WTC11 (cell line): Measurements from ENCODE around the gene SH3BGRL3. TPM values are rescaled to one million over a fixed set of nuclear protein-coding genes. Genes with fewer than 3 reads are reported as not detected.

Source experiments
- ATAC-seq: fragments of 200-7000 bp; cut with Tn5 transposase; 2 replicates; pipeline ENCODE4 v1.10.0; 2021; ENCODE audit warnings: mild to moderate bottlenecking, moderate library complexity
- CTCF ChIA-PET: fragments of 300-600 bp; sonication (Branson Sonifier 250); formaldehyde crosslinking; loops from one replicate; lab custom pipeline; 2021; ENCODE audit warnings: antibody characterized with exemption; lab: Charles Lee
- POLR2A ChIA-PET: fragments of 350-600 bp; sonication (Branson Sonifier 250); formaldehyde crosslinking; loops from one replicate; lab custom pipeline; 2021; ENCODE audit warnings: antibody characterized with exemption; lab: Charles Lee
- DNase-seq: peaks from one replicate; pipeline ENCODE4 v3.0.0; 2021; ENCODE audit warnings: low spot score
- H3K27ac Mint-ChIP-seq: 2 replicates; pipeline ENCODE4 v1.8.0; 2021; ENCODE audit warnings: mixed read lengths
- H3K27me3 Mint-ChIP-seq: 2 replicates; pipeline ENCODE4 v1.8.0; 2021; ENCODE audit warnings: low read depth, mild to moderate bottlenecking, moderate library complexity, mixed read lengths
- H3K36me3 Mint-ChIP-seq: 2 replicates; pipeline ENCODE4 v1.8.0; 2021; ENCODE audit warnings: mixed read lengths
- H3K4me1 Mint-ChIP-seq: 2 replicates; pipeline ENCODE4 v1.8.0; 2022; ENCODE audit warnings: mixed read lengths
- H3K4me3 Mint-ChIP-seq: 2 replicates; pipeline ENCODE4 v1.8.0; 2021; ENCODE audit warnings: mild to moderate bottlenecking, moderate library complexity, mixed read lengths
- H3K9me3 Mint-ChIP-seq: 2 replicates; pipeline ENCODE4 v1.8.0; 2021; ENCODE audit warnings: mixed read lengths
- ARID4B ChIP-seq: sonication (generic); formaldehyde crosslinking; IDR thresholded peaks from 2 replicates; pipeline ENCODE4 v1.8.0; 2023; ENCODE audit warnings: missing genetic modification reagents, mild to moderate bottlenecking, borderline replicate concordance
- FOXJ3 ChIP-seq: sonication (generic); formaldehyde crosslinking; IDR thresholded peaks from 2 replicates; pipeline ENCODE4 v1.9.0; 2021; ENCODE audit warnings: missing genetic modification reagents, mild to moderate bottlenecking, borderline replicate concordance
- FOXP1 ChIP-seq: sonication (generic); formaldehyde crosslinking; IDR thresholded peaks from 2 replicates; pipeline ENCODE4 v1.8.0; 2022; ENCODE audit warnings: missing genetic modification reagents, mild to moderate bottlenecking, moderate library complexity, borderline replicate concordance
- FOXP4 ChIP-seq: sonication (generic); formaldehyde crosslinking; IDR thresholded peaks from 2 replicates; pipeline ENCODE4 v1.8.0; 2022; ENCODE audit warnings: mild to moderate bottlenecking, missing genetic modification reagents
- GABPB1 ChIP-seq: sonication (generic); formaldehyde crosslinking; IDR thresholded peaks from 2 replicates; pipeline ENCODE4 v1.8.1; 2023; ENCODE audit warnings: mild to moderate bottlenecking, missing genetic modification reagents
- NFYB ChIP-seq: sonication (generic); formaldehyde crosslinking; conservative IDR thresholded peaks from 2 replicates; pipeline ENCODE4 v1.8.0; 2022; ENCODE audit warnings: low read depth, missing genetic modification reagents
- NR2C2 ChIP-seq: sonication (generic); formaldehyde crosslinking; IDR thresholded peaks from 2 replicates; pipeline ENCODE4 v1.8.0; 2022; ENCODE audit warnings: mild to moderate bottlenecking, missing genetic modification reagents
- USF2 ChIP-seq: sonication (generic); formaldehyde crosslinking; IDR thresholded peaks from 2 replicates; pipeline ENCODE4 v1.8.1; 2023; ENCODE audit warnings: mild to moderate bottlenecking, missing genetic modification reagents, moderate library complexity
- ZBTB21 ChIP-seq: sonication (generic); formaldehyde crosslinking; IDR thresholded peaks from 2 replicates; pipeline ENCODE4 v1.8.1; 2023; ENCODE audit warnings: mild to moderate bottlenecking, missing genetic modification reagents, borderline replicate concordance
- ZNF138 ChIP-seq: sonication (generic); formaldehyde crosslinking; conservative IDR thresholded peaks from 2 replicates; pipeline ENCODE4 v1.8.1; 2022; ENCODE audit warnings: mild to moderate bottlenecking, moderate library complexity, missing genetic modification reagents
- ZNF263 ChIP-seq: sonication (generic); formaldehyde crosslinking; IDR thresholded peaks from 2 replicates; pipeline ENCODE4 v1.8.1; 2022; ENCODE audit warnings: low read depth, mild to moderate bottlenecking, moderate library complexity, missing genetic modification reagents
- ZNF671 ChIP-seq: fragments of 250-450 bp; sonication (Bioruptor Pico); IDR thresholded peaks from 2 replicates; pipeline ENCODE4 v1.8.0; 2021; ENCODE audit warnings: mild to moderate bottlenecking
- ZSCAN18 ChIP-seq: fragments of 250-450 bp; sonication (Bioruptor Pico); IDR thresholded peaks from 2 replicates; pipeline ENCODE4 v2.1.2; 2022; ENCODE audit warnings: mild to moderate bottlenecking, moderate library complexity
- total RNA-seq: library from RNA; stranded (reverse); gene quantifications from 3 replicates; pipeline ENCODE4 v1.2.3, GENCODE V29; 2021
- TF ChIP-seq, protein P1 (sequence below): sonication (generic); formaldehyde crosslinking; IDR thresholded peaks from 2 replicates; pipeline ENCODE4 v1.8.1; 2022; ENCODE audit warnings: mild to moderate bottlenecking, moderate library complexity, missing genetic modification reagents
- TF ChIP-seq, protein P2 (sequence below): sonication (generic); formaldehyde crosslinking; IDR thresholded peaks from 2 replicates; pipeline ENCODE4 v1.8.1; 2023; ENCODE audit warnings: mild to moderate bottlenecking, missing genetic modification reagents, borderline replicate concordance
- TF ChIP-seq, protein P3 (sequence below): sonication (generic); formaldehyde crosslinking; IDR thresholded peaks from 2 replicates; pipeline ENCODE4 v1.8.0; 2022; ENCODE audit warnings: mild to moderate bottlenecking, missing genetic modification reagents

Gene SH3BGRL3
- total RNA-seq, 1 experiment from 2014 or later, result 70.8 TPM

GRCh38 chr1:26293911-26294463 is 14.1 kb downstream of the SH3BGRL3 start (continued):
- no peak for TF ChIP-seq FOXP4 (CRISPR knock-in tag)
- TF ChIP-seq NR2C2 (CRISPR knock-in tag), result no peak
- TF ChIP-seq ZNF138, result no peak
- TF ChIP-seq ZNF263, result no peak
- no peak for TF ChIP-seq FOXP1 (CRISPR knock-in tag)
- TF ChIP-seq GABPB1 (CRISPR knock-in tag), result no peak

GRCh38 chr1:26295194-26296138 is 15.6 kb downstream of the SH3BGRL3 start:
- H3K4me1 Mint-ChIP-seq, result peaks cover 12% of the 10 kb centered on the region
- H3K36me3 Mint-ChIP-seq, result no peaks in the 10 kb centered on the region
- ATAC-seq (no peak), DNase-seq (no peak)
- POLR2A ChIA-PET, result no interaction called here
- peak overlapping the region; percentile 86 for H3K27ac Mint-ChIP-seq
- CTCF ChIA-PET, result interaction anchor here (2.2 kb wide), 1 partner anchor 10 kb away, joined by 10 read pairs; no protein-coding TSS in a partner anchor
- H3K27me3 Mint-ChIP-seq, result no peaks in the 10 kb centered on the region
- no peaks in the 10 kb centered on the region for H3K9me3 Mint-ChIP-seq
- no peak overlapping the region for H3K4me3 Mint-ChIP-seq
- TF ChIP-seq ZBTB21 (CRISPR knock-in tag) (no peak), FOXJ3 (no peak), ZNF671 (CRISPR knock-in tag) (no peak), USF2 (no peak), NFYB (CRISPR knock-in tag) (no peak)
- TF ChIP-seq, protein P1, sequence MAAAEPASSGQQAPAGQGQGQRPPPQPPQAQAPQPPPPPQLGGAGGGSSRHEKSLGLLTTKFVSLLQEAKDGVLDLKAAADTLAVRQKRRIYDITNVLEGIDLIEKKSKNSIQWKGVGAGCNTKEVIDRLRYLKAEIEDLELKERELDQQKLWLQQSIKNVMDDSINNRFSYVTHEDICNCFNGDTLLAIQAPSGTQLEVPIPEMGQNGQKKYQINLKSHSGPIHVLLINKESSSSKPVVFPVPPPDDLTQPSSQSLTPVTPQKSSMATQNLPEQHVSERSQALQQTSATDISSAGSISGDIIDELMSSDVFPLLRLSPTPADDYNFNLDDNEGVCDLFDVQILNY (CRISPR knock-in tag), result no peak
- TF ChIP-seq, protein P2, sequence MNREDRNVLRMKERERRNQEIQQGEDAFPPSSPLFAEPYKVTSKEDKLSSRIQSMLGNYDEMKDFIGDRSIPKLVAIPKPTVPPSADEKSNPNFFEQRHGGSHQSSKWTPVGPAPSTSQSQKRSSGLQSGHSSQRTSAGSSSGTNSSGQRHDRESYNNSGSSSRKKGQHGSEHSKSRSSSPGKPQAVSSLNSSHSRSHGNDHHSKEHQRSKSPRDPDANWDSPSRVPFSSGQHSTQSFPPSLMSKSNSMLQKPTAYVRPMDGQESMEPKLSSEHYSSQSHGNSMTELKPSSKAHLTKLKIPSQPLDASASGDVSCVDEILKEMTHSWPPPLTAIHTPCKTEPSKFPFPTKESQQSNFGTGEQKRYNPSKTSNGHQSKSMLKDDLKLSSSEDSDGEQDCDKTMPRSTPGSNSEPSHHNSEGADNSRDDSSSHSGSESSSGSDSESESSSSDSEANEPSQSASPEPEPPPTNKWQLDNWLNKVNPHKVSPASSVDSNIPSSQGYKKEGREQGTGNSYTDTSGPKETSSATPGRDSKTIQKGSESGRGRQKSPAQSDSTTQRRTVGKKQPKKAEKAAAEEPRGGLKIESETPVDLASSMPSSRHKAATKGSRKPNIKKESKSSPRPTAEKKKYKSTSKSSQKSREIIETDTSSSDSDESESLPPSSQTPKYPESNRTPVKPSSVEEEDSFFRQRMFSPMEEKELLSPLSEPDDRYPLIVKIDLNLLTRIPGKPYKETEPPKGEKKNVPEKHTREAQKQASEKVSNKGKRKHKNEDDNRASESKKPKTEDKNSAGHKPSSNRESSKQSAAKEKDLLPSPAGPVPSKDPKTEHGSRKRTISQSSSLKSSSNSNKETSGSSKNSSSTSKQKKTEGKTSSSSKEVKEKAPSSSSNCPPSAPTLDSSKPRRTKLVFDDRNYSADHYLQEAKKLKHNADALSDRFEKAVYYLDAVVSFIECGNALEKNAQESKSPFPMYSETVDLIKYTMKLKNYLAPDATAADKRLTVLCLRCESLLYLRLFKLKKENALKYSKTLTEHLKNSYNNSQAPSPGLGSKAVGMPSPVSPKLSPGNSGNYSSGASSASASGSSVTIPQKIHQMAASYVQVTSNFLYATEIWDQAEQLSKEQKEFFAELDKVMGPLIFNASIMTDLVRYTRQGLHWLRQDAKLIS, result no peak

GRCh38 chr1:26296340-26297056 is 16.6 kb downstream of the SH3BGRL3 start:
- Mint-ChIP-seq H3K27me3 (no peaks in the 10 kb centered on the region), H3K4me3 (no peak overlapping the region), H3K27ac (peak overlapping the region; percentile 86), H3K4me1 (peaks cover 3% of the 10 kb centered on the region), H3K36me3 (no peaks in the 10 kb centered on the region), H3K9me3 (no peaks in the 10 kb centered on the region)
- POLR2A ChIA-PET, result no interaction called here
- no peak for DNase-seq
- no peak for ATAC-seq
- CTCF ChIA-PET, result interaction anchor here (0.9 to 2.2 kb wide), 2 partner anchors 11 to 25 kb away, joined by 3 to 10 read pairs; no protein-coding TSS in a partner anchor
- TF ChIP-seq NFYB (CRISPR knock-in tag) (no peak), ARID4B (CRISPR knock-in tag) (no peak), ZSCAN18 (no peak)
- TF ChIP-seq, protein P3, sequence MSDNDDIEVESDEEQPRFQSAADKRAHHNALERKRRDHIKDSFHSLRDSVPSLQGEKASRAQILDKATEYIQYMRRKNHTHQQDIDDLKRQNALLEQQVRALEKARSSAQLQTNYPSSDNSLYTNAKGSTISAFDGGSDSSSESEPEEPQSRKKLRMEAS (CRISPR knock-in tag), result no peak
